GM13976 (cell line): ENCODE data around the gene PITPNM1.

ENCODE experiments used
- DNase-seq: peaks from one replicate; pipeline ENCODE4 v3.0.0; 2012; ENCODE audit warnings: low spot score
- CTCF ChIP-seq: IDR thresholded peaks from 2 replicates; pipeline ENCODE4 v1.5.1; 2012; ENCODE audit warnings: borderline replicate concordance, mild to moderate bottlenecking; ENCODE audit not compliant: insufficient read depth; ENCODE audit errors: extremely low read depth, missing control alignments, control extremely low read depth
- in situ Hi-C: fragments of 300-500 bp; cut with MboI; formaldehyde crosslinking; loops from one replicate; pipeline ENCODE4 v1.12.0; 2022; ENCODE audit warnings: low sequenced_read_pairs, mixed read lengths, inconsistent platforms; ENCODE audit not compliant: unreplicated experiment

PITPNM1 gene

GRCh38 chr11:67525275-67525976 lies 20.3 kb upstream of the PITPNM1 start:
- DNase-seq: no peak
- no peak for TF ChIP-seq CTCF
- in situ Hi-C loops: no loop called here

GRCh38 chr11:67524480-67524808 lies 19.3 kb upstream of the PITPNM1 start:
- no peak for TF ChIP-seq CTCF
- in situ Hi-C loops: no loop called here
- DNase-seq: peak; percentile 20

GRCh38 chr11:67523556-67524479 lies 18.7 kb upstream of the PITPNM1 start:
- in situ Hi-C loops: no loop called here
- peak; percentile 26 for DNase-seq
- no peak for TF ChIP-seq CTCF

GRCh38 chr11:67522844-67523555 lies 17.8 kb upstream of the PITPNM1 start, which contains the start of gene CABP2:
TSS of gene CABP2 (minus strand) at chr11:67523446. CDS start at chr11:67523326, 120 bp downstream.
- no peak for TF ChIP-seq CTCF
- in situ Hi-C loops: no loop called here
- no peak for DNase-seq

- no peak for DNase-seq
- TF ChIP-seq CTCF: no peak
- in situ Hi-C loops: no loop called here
These were observed 17.2 kb upstream of the PITPNM1 start for GRCh38 chr11:67522338-67522737.

GRCh38 chr11:67521924-67522323 lies 16.8 kb upstream of the PITPNM1 start:
- DNase-seq: no peak
- TF ChIP-seq CTCF: no peak
- in situ Hi-C loops: no loop called here
